ENCODE data around the gene GAGE12C.
"Not testable (repeated sequence)": the region's sequence is repeated elsewhere in the genome, so short reads cannot be mapped to it uniquely, and the experiment has no call there.

DNA sequence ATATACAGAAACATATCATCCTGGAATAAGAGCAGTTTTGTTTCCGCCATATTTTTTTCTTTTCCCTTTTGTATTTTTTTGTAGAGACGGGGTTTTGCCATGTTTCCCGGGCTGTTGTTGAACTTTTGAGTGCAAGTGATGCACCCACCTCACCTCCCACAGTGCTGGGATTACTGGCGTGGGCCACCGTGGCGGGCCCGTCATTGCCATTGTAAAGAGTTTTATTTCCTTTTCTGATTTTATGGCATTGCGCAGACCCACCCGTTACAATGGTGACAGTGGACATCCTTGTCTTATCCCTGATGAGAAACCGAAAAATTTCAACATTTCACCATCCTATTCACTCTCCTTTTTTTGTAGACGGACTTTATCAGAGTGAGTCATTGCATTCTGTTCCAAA, 36.8 kb downstream of the GAGE12C start:
- TF ChIP-seq, protein P1, sequence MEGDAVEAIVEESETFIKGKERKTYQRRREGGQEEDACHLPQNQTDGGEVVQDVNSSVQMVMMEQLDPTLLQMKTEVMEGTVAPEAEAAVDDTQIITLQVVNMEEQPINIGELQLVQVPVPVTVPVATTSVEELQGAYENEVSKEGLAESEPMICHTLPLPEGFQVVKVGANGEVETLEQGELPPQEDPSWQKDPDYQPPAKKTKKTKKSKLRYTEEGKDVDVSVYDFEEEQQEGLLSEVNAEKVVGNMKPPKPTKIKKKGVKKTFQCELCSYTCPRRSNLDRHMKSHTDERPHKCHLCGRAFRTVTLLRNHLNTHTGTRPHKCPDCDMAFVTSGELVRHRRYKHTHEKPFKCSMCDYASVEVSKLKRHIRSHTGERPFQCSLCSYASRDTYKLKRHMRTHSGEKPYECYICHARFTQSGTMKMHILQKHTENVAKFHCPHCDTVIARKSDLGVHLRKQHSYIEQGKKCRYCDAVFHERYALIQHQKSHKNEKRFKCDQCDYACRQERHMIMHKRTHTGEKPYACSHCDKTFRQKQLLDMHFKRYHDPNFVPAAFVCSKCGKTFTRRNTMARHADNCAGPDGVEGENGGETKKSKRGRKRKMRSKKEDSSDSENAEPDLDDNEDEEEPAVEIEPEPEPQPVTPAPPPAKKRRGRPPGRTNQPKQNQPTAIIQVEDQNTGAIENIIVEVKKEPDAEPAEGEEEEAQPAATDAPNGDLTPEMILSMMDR (IDR thresholded peaks at IDR 0.05): not testable (repeated sequence)
- not testable (repeated sequence) for TF ChIP-seq POLR2A (IDR thresholded peaks at IDR 0.05)
